ENCODE data around the gene APOL4.
"Not testable (repeated sequence)": the region's sequence is repeated elsewhere in the genome, so short reads cannot be mapped to it uniquely, and the experiment has no call there.

Gene APOL4

GRCh38 chr22:36201630-36202319, at the start of gene APOL4:
Gene APOL4 (minus strand): TSS chr22:36201809. CDS start chr22:36201734, 75 bp downstream.
- TF ChIP-seq ZFX (IDR thresholded peaks at IDR 0.05; ENCODE audit: borderline replicate concordance), result no peak
- TF ChIP-seq CTCF (IDR thresholded peaks at IDR 0.05), result no peak
- H3K27ac ChIP-seq, result no peak within 1 kb of the TSS

GRCh38 chr22:36250292-36250960, 48.8 kb upstream of the APOL4 start:
- not testable (repeated sequence) for H3K27ac ChIP-seq

- H3K27ac ChIP-seq, result no peak overlapping the region
Observed at GRCh38 chr22:36249160-36249559, 47.6 kb upstream of the APOL4 start.

GRCh38 chr22:36247955-36248354, 46.3 kb upstream of the APOL4 start:
- no peak overlapping the region for H3K27ac ChIP-seq
- TF ChIP-seq CTCF (IDR thresholded peaks at IDR 0.05) (no peak), ZFX (IDR thresholded peaks at IDR 0.05; ENCODE audit: borderline replicate concordance) (no peak)

More at GRCh38 chr22:36249160-36249559, 47.6 kb upstream of the APOL4 start:
- TF ChIP-seq CTCF (IDR thresholded peaks at IDR 0.05) (no peak), ZFX (IDR thresholded peaks at IDR 0.05; ENCODE audit: borderline replicate concordance) (no peak)

- no peak for TF ChIP-seq CTCF (IDR thresholded peaks at IDR 0.05)
- no peak for TF ChIP-seq ZFX (IDR thresholded peaks at IDR 0.05; ENCODE audit: borderline replicate concordance)
Observed at GRCh38 chr22:36246718-36247117, 45.1 kb upstream of the APOL4 start.

GRCh38 chr22:36245805-36246356, 44.3 kb upstream of the APOL4 start:
- TF ChIP-seq ZFX (IDR thresholded peaks at IDR 0.05; ENCODE audit: borderline replicate concordance), result no peak
- TF ChIP-seq CTCF (IDR thresholded peaks at IDR 0.05), result no peak
- H3K27ac ChIP-seq, result no peak overlapping the region

More at GRCh38 chr22:36246718-36247117, 45.1 kb upstream of the APOL4 start:
- H3K27ac ChIP-seq, result no peak overlapping the region

GRCh38 chr22:36244522-36245391, 43.1 kb upstream of the APOL4 start:
- H3K27ac ChIP-seq, result no peak overlapping the region
- TF ChIP-seq CTCF (IDR thresholded peaks at IDR 0.05) (no peak), ZFX (IDR thresholded peaks at IDR 0.05; ENCODE audit: borderline replicate concordance) (no peak)

Data from 22Rv1 (cell line).